HG03565 (cell line): Measurements from ENCODE around the gene ARMC2.
A peak's percentile ranks its signal among the peaks of the same experiment; 100 is the strongest.

Source experiments
- ATAC-seq: cut with Tn5 transposase; IDR thresholded peaks from one replicate; pipeline ENCODE4 v1.9.1; 2021; ENCODE audit warnings: mild to moderate bottlenecking, moderate library complexity; ENCODE audit not compliant: unreplicated experiment

Gene ARMC2

GRCh38 chr6:109009236-109009961 is 161.2 kb downstream of the ARMC2 start:
- peak; percentile 76 for ATAC-seq

- ATAC-seq = no peak
These were observed 161.9 kb downstream of the ARMC2 start for GRCh38 chr6:109009962-109010704.

- ATAC-seq = no peak
These were observed 162.5 kb downstream of the ARMC2 start for GRCh38 chr6:109010705-109011102.

- ATAC-seq = no peak
These were observed 165.6 kb downstream of the ARMC2 start for GRCh38 chr6:109013656-109014305.

GRCh38 chr6:109014606-109015005 is 166.4 kb downstream of the ARMC2 start:
- no peak for ATAC-seq

- no peak for ATAC-seq
These were observed 167.0 kb downstream of the ARMC2 start for GRCh38 chr6:109015176-109015575.

- no peak for ATAC-seq
These were observed 171.7 kb downstream of the ARMC2 start for GRCh38 chr6:109019911-109020310.

GRCh38 chr6:109021870-109022269 is 173.6 kb downstream of the ARMC2 start:
- no peak for ATAC-seq

- no peak for ATAC-seq
These were observed 175.2 kb downstream of the ARMC2 start for GRCh38 chr6:109023356-109023925.
